GM19025 (cell line): ENCODE measurements around the gene ZNF436.
A peak's percentile ranks its signal among the peaks of the same experiment; 100 is the strongest.

Experiments used
- ATAC-seq: cut with Tn5 transposase; IDR thresholded peaks from one replicate; pipeline ENCODE4 v1.9.1; 2021; ENCODE audit warnings: mild to moderate bottlenecking, low read depth, moderate library complexity; ENCODE audit not compliant: unreplicated experiment

Gene ZNF436

GRCh38 chr1:23367791-23368561, 1.7 kb downstream of the ZNF436 start:
- peak; percentile 90 for ATAC-seq

DNA sequence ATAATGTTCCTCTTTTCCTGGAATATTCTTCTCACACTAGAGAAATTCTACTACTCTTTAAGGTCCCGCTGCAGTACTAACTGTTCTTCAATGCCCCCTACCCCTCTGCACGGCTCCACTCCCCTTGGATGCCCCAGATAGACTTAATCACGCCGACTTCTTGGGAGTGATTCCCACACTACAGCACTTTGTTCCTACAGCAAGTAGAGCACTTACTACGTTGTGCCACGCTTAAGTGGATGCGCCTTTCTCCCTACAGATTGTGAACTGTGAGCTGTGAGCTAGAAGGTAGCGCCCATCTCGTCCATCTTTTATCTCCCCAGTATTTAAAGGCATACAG, 2.2 kb downstream of the ZNF436 start:
- no peak for ATAC-seq

- no peak for ATAC-seq
These were observed 3.0 kb downstream of the ZNF436 start for GRCh38 chr1:23366598-23366997.

DNA sequence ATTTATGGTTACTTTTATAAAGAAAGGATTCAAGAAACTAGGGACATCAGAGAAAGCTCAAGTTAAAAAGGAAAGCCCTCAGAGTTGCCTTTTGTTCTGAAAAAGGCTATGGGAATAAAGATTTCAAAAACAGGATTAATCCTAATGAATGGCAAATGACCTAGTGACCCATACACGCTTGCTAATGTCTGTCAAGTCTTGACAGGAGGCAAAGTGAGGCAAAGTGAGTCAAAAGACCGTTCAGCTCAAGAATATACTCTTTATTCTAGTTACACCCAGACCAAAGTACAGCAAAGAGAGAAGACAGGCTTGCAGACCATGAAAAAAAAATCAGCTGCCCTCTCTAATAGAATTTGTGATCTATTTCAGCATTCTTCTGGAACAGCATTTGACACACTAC, 3.5 kb downstream of the ZNF436 start:
- no peak for ATAC-seq

DNA sequence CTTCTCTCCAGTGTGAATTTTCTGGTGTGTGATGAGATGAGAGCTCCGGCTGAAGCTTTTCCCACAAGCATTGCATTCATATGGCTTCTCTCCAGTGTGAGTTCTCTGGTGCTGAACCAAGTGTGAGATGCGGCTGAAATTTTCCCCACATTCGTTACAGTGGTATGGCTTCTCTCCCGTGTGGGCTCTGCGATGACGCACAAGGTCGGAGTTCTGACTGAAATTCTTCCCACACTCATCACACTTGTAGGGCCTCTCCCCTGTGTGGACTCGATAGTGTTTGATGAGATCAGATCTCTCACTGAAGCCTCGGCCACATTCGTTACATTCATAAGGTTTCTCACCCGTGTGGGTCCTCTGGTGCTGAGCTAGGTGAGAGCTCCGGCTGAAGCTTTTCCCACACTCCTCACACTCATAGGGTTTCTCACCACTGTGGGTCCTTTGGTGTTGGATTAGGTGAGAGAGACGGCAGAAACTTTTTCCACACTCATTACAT, 7.4 kb downstream of the ZNF436 start:
- ATAC-seq = no peak

DNA sequence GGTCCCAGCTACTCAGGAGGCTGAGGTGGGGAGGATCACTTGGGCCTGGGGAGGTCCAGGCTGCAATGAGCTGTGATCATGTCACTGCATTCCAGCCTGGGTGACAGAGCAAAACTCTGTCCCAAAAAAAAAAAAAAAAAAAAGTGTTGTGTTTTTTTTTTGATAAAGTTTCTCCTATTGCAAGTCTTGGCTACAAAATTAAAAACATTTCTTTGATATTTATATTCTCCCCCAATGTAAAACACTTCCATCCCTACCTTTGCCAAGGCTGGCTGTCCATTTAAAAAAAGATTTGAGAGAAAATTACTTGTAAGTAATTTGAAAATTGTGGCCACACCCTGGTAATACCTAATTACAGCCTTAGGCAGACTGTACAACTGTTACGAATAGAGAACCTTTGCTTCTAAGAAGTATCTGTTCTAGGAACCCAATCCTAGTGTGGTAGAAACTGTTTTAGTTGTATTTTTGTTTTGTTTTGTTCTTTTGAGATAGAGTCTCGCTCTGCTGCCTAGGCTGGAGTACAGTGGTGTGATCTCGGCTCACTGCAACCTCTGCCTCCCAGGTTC, 11.2 kb downstream of the ZNF436 start:
- ATAC-seq = no peak

- no peak for ATAC-seq
These were observed 12.3 kb downstream of the ZNF436 start for GRCh38 chr1:23357138-23357908.

DNA sequence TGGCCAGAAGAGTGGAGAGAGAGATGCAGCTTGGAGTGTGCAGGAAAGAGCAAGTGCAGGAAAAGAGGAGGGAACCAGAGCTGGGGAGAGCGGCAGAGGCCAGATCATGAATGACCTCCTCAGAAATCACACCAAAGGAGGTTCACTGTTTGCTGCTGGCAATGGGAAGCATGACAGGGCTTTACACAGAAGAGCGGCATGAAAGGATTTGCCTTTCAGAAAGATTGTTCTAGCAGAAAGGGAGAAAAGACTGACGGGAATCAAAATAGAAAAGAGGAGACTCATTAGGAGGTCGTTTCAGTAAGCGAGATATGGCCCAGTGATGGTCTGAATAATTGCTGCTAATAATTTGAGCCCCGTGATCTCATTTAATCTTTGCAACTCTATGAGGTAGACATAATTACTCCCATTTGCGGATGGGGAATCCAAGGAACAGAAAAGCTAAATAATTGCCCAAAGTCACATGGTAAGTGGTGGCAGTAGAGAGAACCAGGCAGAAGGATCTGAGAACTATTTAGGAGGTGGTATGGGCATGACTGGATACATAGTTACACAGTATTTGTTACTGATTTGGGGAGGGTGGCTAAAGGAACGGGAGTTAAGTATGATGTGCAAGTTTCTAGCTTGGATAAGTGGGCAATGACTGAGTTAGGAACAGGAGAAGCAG, 13.0 kb downstream of the ZNF436 start:
- no peak for ATAC-seq

- no peak for ATAC-seq
These were observed 15.4 kb downstream of the ZNF436 start for GRCh38 chr1:23354245-23354644.

- ATAC-seq = no peak
These were observed 17.4 kb downstream of the ZNF436 start for GRCh38 chr1:23352096-23352695.

DNA sequence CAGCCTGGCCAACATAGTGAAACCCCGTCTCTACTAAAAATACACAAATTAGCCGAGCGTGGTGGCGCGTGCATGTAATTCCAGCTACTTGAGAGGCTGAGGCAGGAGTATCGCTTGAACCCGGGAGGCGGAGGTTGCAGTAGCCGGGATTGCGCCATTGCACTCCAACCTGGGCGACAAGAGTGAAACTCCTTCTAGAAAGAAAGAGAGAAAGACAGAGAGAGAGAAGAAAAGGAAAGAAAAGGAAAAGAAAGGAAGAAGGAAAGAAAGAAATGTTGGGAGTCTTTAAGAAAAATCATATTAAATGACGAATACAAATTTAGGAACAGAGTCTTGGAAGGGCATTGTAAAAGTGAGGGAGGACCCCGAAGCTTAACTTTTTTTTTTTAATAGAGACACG, 23.7 kb downstream of the ZNF436 start:
- ATAC-seq = no peak

GRCh38 chr1:23344987-23345472, 24.6 kb downstream of the ZNF436 start:
- no peak for ATAC-seq

- peak; percentile 91 for ATAC-seq
These were observed 25.3 kb downstream of the ZNF436 start, which contains the start of gene HNRNPR for GRCh38 chr1:23344111-23344986. Gene HNRNPR, minus strand, starts transcription at chr1:23344284. Its CDS starts 3,276 bp downstream, at chr1:23341008.

DNA sequence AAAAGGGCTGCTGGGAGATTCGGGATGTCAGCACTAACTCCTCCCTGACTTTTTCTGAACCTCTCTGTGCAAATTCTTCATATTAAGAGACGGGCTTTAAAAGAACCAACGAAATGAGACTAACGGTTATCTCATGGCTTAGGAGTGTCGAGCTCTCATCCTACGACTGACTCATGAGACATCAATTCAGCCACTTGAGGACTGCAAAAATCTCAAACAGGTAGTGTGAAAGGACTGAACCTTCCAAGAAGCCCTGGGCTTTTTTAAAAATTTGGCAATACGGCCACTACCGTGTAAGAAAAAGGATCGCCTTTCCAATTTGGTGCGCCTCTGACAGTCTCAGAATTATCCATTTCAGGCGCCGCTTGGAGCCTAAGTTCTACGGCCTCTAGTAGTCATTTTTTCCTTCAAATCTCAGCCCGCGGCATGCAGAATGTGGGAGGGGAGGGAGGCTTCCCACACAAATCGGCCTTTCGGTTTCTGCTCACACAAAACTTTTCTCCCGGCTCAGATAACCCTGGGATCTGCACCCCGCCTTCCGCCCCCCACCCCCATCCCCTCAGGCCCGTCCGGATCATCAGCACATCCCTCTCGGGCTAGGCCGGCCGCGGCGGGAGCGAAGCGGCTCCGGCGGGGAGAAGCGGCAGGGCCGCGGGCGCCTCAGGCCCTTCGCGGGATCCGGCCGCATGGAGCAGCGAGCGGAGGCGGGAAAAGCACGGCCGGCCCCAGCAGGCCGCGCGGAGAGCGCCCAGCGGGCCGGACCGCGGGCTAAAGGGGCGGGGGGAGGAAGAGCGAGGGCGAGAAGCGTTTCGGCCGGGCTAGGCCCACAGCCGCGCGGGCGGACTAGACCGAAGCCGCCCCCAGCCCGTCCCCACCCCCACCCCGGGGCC, 26.2 kb downstream of the ZNF436 start:
- ATAC-seq = peak; percentile 5

GRCh38 chr1:23341931-23342692, 27.5 kb downstream of the ZNF436 start:
- ATAC-seq = no peak

DNA sequence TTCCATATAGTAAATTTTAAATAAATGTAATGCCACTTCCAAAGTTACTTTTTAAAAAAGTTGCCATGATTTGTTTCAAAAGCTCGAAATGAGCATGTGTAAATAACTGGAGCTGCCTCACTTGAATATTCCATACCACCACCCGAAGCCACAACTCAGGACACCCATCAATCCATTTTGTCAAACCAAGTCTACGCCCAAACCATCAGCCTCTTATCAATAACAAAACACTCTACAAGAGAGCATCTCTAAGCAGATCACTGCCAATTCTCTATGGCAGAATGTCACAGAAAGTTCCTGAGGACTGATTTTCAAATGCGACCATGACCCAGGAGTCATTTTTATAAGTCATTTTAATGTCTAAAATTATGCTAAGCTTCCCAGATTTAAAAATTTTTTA, 30.0 kb downstream of the ZNF436 start:
- ATAC-seq = no peak

- no peak for ATAC-seq
These were observed 31.8 kb downstream of the ZNF436 start for GRCh38 chr1:23337869-23338268.

GRCh38 chr1:23331713-23332112, 37.9 kb downstream of the ZNF436 start:
- ATAC-seq = no peak
